ENCODE results near the gene MRPL19.

The MRPL19 gene

GRCh38 chr2:75616406-75616805, 30.2 kb upstream of the MRPL19 start:
- DNase-seq (ENCODE audit: low read depth in 4 of 4, low spot score in 1 of 4), result no peak

GRCh38 chr2:75616933-75617332, 29.6 kb upstream of the MRPL19 start:
- no peak for DNase-seq (ENCODE audit: low read depth in 4 of 4, low spot score in 1 of 4)

- no peak for DNase-seq (ENCODE audit: low read depth in 4 of 4, low spot score in 1 of 4)
Measured at GRCh38 chr2:75619956-75620740, 26.4 kb upstream of the MRPL19 start.

- DNase-seq (ENCODE audit: low read depth in 4 of 4, low spot score in 1 of 4), result no peak
Measured at GRCh38 chr2:75621228-75621627, 25.4 kb upstream of the MRPL19 start.

GRCh38 chr2:75622500-75622899, 24.1 kb upstream of the MRPL19 start:
- DNase-seq (ENCODE audit: low read depth in 4 of 4, low spot score in 1 of 4), result no peak

- DNase-seq (ENCODE audit: low read depth in 4 of 4, low spot score in 1 of 4), result no peak
Measured at GRCh38 chr2:75622929-75623328, 23.7 kb upstream of the MRPL19 start.

- peak; percentile 32 to 46 (median 40) for DNase-seq (ENCODE audit: low read depth in 4 of 4, low spot score in 1 of 4)
Measured at GRCh38 chr2:75627902-75628504, 18.6 kb upstream of the MRPL19 start.

GRCh38 chr2:75632091-75632701, 14.4 kb upstream of the MRPL19 start:
- DNase-seq (ENCODE audit: low read depth in 4 of 4, low spot score in 1 of 4), result no peak

GRCh38 chr2:75632813-75633212, 13.8 kb upstream of the MRPL19 start:
- DNase-seq (ENCODE audit: low read depth in 4 of 4, low spot score in 1 of 4), result no peak

- no peak for DNase-seq (ENCODE audit: low read depth in 4 of 4, low spot score in 1 of 4)
Measured at GRCh38 chr2:75633620-75634019, 13.0 kb upstream of the MRPL19 start.

GRCh38 chr2:75634945-75635344, 11.6 kb upstream of the MRPL19 start:
- DNase-seq (ENCODE audit: low read depth in 4 of 4, low spot score in 1 of 4), result no peak

- DNase-seq (ENCODE audit: low read depth in 4 of 4, low spot score in 1 of 4), result no peak
Measured at GRCh38 chr2:75637568-75637967, 9.0 kb upstream of the MRPL19 start.

GRCh38 chr2:75640621-75641121, 5.9 kb upstream of the MRPL19 start:
- DNase-seq (ENCODE audit: low read depth in 4 of 4, low spot score in 1 of 4), result peak in 3 of 4 experiments; percentile 28 to 35 (median 31)

- DNase-seq (ENCODE audit: low read depth in 4 of 4, low spot score in 1 of 4), result no peak
Measured at GRCh38 chr2:75641587-75641986, 5.0 kb upstream of the MRPL19 start.

- no peak for DNase-seq (ENCODE audit: low read depth in 4 of 4, low spot score in 1 of 4)
Measured at GRCh38 chr2:75643980-75644379, 2.6 kb upstream of the MRPL19 start.

GRCh38 chr2:75645643-75646042, 940 bp upstream of the MRPL19 start:
- DNase-seq (ENCODE audit: low read depth in 4 of 4, low spot score in 1 of 4), result no peak

GRCh38 chr2:75646090-75646582, 447 bp upstream of the MRPL19 start:
- DNase-seq (ENCODE audit: low read depth in 4 of 4, low spot score in 1 of 4), result no peak

- no peak for DNase-seq (ENCODE audit: low read depth in 4 of 4, low spot score in 1 of 4)
Measured at GRCh38 chr2:75647771-75648170, 1.2 kb downstream of the MRPL19 start.

- no peak for DNase-seq (ENCODE audit: low read depth in 4 of 4, low spot score in 1 of 4)
Measured at GRCh38 chr2:75654012-75654411, 7.4 kb downstream of the MRPL19 start.

GRCh38 chr2:75655861-75656260, 9.3 kb downstream of the MRPL19 start:
- DNase-seq (ENCODE audit: low read depth in 4 of 4, low spot score in 1 of 4), result no peak

- no peak for DNase-seq (ENCODE audit: low read depth in 4 of 4, low spot score in 1 of 4)
Measured at GRCh38 chr2:75656563-75656962, 10.0 kb downstream of the MRPL19 start.

- DNase-seq (ENCODE audit: low read depth in 4 of 4, low spot score in 1 of 4), result no peak
Measured at GRCh38 chr2:75657798-75658197, 11.2 kb downstream of the MRPL19 start.
